HK-2 (cell line): ENCODE results near the gene MLNR.
A peak's percentile ranks its signal among the peaks of the same experiment; 100 is the strongest.

ENCODE experiments used
- DNase-seq: peaks from one replicate; pipeline ENCODE4 v3.0.0-alpha.2; 2018; ENCODE audit not compliant: unreplicated experiment

The MLNR gene

GRCh38 chr13:49225223-49226042 lies 5.3 kb downstream of the MLNR start:
- DNase-seq, result no peak

DNA sequence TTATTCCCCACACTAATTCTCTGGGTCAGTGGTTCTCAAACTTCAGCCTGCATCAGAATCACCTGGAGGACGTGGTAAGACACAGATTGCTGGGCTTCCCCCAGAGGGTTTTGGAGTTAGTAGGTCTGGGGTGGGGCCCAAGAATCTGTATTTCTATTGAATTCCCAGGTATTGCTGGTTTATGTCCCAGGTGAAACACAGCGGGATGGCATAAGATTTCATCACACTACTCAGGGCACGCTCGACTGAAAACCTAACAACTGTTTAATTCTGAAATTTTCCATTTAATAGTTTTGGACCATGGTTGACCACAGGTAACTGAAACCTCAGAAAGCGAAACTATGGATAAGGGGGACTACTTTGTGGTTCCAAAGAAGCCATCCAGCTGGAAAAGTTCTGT lies 6.5 kb downstream of the MLNR start:
- no peak for DNase-seq

- no peak for DNase-seq
Observed at GRCh38 chr13:49234741-49235140, 14.6 kb downstream of the MLNR start.

GRCh38 chr13:49235856-49236431 lies 15.8 kb downstream of the MLNR start:
- no peak for DNase-seq

DNA sequence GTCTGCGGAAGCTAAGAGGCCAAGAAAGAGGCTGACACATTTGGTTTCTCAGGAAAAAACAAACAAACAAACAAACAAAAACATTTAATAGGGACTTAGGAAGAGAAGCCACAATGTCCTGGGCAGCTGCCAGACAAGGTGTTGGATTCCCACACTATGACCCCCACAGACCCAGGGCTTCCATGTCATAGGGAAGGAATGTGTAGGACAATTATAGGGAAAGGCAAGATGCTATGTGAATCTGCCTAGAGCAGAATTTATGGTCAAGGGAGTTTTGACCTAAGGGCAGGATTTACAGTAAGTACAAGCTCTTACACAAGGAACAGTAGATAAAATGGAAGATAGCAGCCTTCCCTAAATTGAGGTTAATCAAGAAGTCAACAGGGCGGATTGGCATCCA lies 18.5 kb downstream of the MLNR start:
- DNase-seq, result no peak

- no peak for DNase-seq
Observed at GRCh38 chr13:49240017-49240416, 19.9 kb downstream of the MLNR start.

DNA sequence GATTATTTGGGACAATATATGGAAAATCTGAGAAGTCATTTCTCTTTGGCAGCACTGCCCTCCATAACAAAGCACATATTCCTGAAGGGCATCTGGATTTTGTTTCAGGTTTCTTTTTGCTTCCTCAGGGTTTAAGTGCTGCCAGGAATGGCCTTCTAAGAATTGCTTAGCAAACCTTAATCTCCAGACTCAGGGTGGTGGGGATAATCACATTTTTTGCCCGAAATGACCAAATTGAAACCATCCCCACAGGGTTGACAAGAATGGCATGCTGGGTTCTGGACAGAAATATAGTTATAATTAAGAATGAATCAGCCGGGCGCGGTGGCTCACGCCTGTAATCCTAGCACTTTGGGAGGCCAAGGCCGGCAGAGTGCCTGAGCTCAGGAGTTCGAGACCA lies 21.2 kb downstream of the MLNR start:
- DNase-seq, result no peak

GRCh38 chr13:49245101-49245500 lies 25.0 kb downstream of the MLNR start:
- no peak for DNase-seq

GRCh38 chr13:49246850-49247642 lies 26.9 kb downstream of the MLNR start:
- no peak for DNase-seq

DNA sequence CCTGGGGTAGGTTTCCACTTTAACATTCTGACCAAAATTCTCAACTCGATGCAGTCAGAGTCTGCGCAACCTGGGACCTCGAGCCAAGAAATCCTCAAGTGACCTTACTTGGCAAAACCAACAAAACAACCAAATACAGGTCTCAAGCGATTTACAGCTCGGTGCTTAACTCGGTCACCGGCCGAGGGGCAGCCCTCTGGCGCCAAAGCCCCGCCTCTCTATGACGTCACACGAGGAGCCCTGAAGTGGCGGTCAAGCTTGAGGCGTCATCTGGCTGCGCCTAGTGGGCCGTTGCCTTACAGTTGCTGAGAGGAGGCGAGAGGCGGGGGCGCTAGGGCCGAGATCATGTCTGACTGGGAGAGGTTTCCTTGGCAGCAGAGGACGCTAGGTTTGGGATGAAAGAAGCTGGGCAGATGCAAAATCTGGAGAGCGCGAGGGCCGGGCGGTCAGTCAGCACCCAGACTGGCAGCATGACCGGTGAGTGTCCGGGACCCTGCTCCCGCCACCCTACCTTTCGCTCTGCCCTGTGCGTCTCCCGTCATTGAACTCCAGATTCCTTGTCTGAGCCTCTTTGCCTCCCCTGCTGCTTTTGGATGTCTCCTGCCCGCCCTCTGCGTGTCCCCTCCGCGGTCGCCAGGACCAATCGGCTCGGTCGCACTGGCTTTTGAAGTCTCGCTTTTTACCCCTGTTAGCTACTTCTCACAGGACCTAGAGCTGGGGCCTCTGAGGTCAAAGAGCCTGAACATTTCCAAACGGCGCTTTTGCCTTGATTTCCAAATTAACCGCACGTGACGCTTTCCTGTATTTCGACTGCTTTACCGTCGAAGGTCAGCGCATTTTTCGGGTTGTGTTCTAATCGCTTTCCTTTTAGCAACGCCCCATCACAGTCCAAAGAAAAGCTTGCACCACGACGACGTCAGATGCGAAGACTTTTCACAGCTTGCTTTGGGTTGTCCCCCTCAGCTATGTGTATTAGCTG lies 27.8 kb downstream of the MLNR start, which contains the start of gene CDADC1:
Gene CDADC1, plus strand, starts transcription at position 283 of the 979 bp plus-strand sequence. Its CDS starts 113 bp downstream, at position 396.
- DNase-seq, result peak; percentile 81

DNA sequence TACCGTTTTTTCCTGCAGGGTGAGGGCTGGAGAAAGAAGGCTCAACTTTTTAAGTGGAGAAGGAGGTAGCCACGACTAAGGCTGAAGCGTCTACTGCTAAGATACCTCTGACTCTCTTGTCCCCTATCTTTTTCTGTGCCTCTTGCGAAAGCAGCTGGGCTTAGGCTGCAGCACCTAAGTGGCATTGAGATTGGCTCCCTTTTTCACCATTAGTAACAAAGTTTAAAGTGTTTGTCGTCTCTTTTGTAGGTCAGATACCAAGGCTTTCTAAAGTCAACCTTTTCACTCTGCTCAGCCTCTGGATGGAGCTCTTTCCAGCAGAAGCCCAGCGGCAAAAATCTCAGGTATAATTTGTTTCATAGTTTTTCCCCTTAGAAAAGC lies 28.5 kb downstream of the MLNR start:
- no peak for DNase-seq

- no peak for DNase-seq
Observed at GRCh38 chr13:49251326-49251725, 31.2 kb downstream of the MLNR start.

DNA sequence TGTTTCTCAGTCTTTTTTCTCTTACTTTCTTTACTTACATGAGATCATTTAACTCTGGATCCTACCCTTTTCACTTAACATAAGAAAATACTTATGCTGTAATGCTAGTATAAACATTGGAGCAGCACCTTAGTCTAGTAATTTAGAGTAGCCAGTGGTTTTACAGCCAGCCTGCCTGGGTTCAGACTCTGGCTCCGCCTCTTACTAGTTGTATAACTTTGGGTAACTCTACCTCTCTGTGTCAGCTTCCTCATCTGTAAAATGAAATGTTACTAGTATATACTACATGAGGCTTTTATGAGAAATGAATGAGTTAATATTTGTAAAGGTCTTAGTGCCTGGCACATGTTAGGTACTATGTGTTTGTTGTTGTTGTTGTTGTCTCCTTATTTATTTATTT lies 33.2 kb downstream of the MLNR start:
- no peak for DNase-seq

DNA sequence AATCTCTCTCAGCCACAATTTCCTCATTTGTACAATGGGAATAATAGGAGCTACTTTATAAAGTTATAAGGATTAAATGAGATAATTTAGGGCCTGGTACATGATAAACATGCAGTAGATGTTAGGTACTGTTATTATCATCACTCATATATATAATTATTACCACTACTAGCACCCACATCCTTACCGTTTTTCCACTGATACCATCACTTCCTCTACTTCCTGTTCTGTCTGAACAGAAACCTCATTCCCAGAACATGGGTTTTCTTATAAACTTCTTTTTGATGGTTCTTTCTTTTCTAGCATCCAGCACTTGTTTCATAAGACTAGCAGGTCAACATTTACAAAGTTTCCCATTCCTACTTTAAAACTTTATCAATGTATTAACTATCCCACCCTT lies 33.9 kb downstream of the MLNR start:
- no peak for DNase-seq

DNA sequence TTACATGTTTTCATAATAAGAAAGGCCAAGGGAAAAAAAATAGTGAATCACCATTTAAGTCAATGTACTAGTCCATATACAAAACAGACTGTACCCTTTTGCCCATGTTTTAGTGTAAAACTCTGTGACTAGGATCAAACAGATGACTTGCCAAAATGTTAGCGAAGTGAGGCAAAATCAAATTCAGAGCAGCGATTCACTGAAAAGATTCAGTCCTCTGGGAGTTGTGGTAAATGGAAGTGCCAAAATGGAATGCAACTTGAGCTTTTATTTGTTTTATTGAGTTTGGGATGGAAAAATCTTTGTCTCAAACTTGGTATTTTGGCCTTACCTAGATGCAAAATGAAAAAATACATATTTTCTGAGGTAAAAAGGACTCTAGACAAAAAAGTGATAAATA lies 36.7 kb downstream of the MLNR start:
- DNase-seq, result no peak

DNA sequence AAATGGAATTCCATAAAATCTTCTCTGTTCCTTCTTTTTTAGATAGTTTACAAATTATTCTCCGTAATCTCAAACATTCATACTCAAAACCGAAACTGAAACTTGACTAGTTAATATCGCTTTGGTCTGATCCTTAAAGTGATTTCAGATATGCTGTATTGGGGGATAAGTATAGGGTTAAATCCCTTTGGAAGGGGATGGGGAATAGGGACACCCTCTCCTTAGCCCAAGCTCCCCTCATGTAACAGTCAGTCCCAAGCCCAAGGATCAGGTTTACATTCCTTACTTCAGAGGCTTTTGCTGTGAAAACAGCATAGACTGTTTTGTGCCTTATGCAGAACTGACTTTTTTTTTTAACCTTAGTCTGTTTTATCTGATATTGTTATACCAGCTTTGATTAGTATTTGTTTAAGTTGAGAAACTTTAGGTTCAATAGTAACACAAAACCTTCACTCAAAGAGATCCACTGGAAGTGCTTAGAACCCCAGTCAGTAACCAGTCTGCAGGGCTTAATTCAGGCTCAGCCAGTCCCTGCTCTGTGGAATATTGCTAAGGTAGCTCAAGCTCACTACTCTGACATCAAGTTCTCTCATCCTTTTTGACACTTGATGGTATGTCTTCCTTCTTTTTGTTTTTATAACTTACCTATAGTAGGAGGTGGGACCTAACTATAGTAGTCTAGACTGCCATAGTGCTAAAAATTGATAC lies 38.1 kb downstream of the MLNR start:
- no peak for DNase-seq

DNA sequence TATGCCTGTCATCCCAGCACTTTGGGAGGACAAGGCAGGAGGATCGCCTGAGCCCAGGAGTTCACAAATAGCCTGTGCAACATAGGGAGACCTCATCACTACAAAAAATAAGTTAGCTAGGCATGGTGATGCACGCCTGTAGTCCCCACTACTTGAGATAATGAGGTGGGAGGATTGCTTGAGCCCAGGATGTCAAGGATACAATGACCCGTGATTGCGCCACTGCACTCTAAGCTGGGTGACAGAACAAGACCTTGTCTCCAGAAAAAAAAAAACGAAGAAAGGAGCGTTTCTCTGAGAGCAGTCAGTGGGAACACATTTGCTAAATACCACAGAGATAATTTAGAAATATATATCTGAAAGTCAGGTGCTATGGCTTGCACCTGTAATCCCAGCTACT lies 39.4 kb downstream of the MLNR start:
- DNase-seq, result no peak

- DNase-seq, result no peak
Observed at GRCh38 chr13:49262634-49263033, 42.5 kb downstream of the MLNR start.

DNA sequence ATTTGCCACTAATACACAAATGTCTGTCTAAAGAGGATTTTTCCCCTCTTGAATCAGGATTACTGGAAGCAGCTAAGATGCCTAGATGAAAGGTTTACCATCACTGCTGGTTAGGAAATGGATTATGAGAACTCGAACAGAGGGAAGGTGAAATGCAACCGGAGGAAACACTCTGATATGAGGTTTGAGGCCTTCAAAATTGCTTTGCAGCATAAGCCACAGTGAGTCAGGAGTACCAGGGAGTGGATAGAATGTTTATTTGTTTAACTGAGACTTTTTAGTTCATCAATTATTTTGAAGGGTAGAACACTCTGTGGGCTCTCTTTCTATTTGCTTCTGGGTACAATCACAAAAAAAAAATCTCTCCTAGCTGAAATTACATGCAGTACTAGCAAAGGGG lies 45.7 kb downstream of the MLNR start:
- DNase-seq, result no peak

GRCh38 chr13:49271264-49271663 lies 51.1 kb downstream of the MLNR start:
- no peak for DNase-seq
